ENCODE results near the gene CA6.
"Not testable (repeated sequence)": the region's sequence is repeated elsewhere in the genome, so short reads cannot be mapped to it uniquely, and the experiment has no call there.

The CA6 gene

GRCh38 chr1:9004700-9005394 lies 59.2 kb downstream of the CA6 start:
- DNase-seq (ENCODE audit: low read depth), result peak; percentile 76

- DNase-seq (ENCODE audit: low read depth), result no peak
Measured at GRCh38 chr1:9005395-9005708, 59.7 kb downstream of the CA6 start.

- DNase-seq (ENCODE audit: low read depth), result no peak
Measured at GRCh38 chr1:9006956-9007615, 61.4 kb downstream of the CA6 start.

- DNase-seq (ENCODE audit: low read depth), result no peak
Measured at GRCh38 chr1:9008236-9008635, 62.6 kb downstream of the CA6 start.

- peak; percentile 11 for DNase-seq (ENCODE audit: low read depth)
Measured at GRCh38 chr1:9009438-9010370, 64.0 kb downstream of the CA6 start.

GRCh38 chr1:9010781-9011323 lies 65.2 kb downstream of the CA6 start:
- DNase-seq (ENCODE audit: low read depth), result no peak

GRCh38 chr1:9013819-9014218 lies 68.2 kb downstream of the CA6 start:
- DNase-seq (ENCODE audit: low read depth), result no peak

GRCh38 chr1:9014475-9015375 lies 69.1 kb downstream of the CA6 start:
- DNase-seq (ENCODE audit: low read depth), result no peak

GRCh38 chr1:9016455-9016854 lies 70.8 kb downstream of the CA6 start:
- DNase-seq (ENCODE audit: low read depth), result no peak

GRCh38 chr1:9018333-9018732 lies 72.7 kb downstream of the CA6 start:
- no peak for DNase-seq (ENCODE audit: low read depth)

- no peak for DNase-seq (ENCODE audit: low read depth)
Measured at GRCh38 chr1:9019896-9020295, 74.2 kb downstream of the CA6 start.

GRCh38 chr1:9020305-9020704 lies 74.6 kb downstream of the CA6 start:
- no peak for DNase-seq (ENCODE audit: low read depth)

- DNase-seq (ENCODE audit: low read depth), result not testable (repeated sequence)
Measured at GRCh38 chr1:9022026-9022738, 76.5 kb downstream of the CA6 start.

GRCh38 chr1:9022773-9023172 lies 77.1 kb downstream of the CA6 start:
- no peak for DNase-seq (ENCODE audit: low read depth)
